ENCODE results near the gene ADGRG4. TPM values are rescaled to one million over a fixed set of nuclear protein-coding genes. Genes with fewer than 3 reads are reported as not detected.
"Not testable (repeated sequence)": the region's sequence is repeated elsewhere in the genome, so short reads cannot be mapped to it uniquely, and the experiment has no call there.

The ADGRG4 gene, protein sequence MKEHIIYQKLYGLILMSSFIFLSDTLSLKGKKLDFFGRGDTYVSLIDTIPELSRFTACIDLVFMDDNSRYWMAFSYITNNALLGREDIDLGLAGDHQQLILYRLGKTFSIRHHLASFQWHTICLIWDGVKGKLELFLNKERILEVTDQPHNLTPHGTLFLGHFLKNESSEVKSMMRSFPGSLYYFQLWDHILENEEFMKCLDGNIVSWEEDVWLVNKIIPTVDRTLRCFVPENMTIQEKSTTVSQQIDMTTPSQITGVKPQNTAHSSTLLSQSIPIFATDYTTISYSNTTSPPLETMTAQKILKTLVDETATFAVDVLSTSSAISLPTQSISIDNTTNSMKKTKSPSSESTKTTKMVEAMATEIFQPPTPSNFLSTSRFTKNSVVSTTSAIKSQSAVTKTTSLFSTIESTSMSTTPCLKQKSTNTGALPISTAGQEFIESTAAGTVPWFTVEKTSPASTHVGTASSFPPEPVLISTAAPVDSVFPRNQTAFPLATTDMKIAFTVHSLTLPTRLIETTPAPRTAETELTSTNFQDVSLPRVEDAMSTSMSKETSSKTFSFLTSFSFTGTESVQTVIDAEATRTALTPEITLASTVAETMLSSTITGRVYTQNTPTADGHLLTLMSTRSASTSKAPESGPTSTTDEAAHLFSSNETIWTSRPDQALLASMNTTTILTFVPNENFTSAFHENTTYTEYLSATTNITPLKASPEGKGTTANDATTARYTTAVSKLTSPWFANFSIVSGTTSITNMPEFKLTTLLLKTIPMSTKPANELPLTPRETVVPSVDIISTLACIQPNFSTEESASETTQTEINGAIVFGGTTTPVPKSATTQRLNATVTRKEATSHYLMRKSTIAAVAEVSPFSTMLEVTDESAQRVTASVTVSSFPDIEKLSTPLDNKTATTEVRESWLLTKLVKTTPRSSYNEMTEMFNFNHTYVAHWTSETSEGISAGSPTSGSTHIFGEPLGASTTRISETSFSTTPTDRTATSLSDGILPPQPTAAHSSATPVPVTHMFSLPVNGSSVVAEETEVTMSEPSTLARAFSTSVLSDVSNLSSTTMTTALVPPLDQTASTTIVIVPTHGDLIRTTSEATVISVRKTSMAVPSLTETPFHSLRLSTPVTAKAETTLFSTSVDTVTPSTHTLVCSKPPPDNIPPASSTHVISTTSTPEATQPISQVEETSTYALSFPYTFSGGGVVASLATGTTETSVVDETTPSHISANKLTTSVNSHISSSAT (N-terminal part only)
- under 1 TPM in 1 of 4 donors, not detected in 3; under 0.01 TPM for total RNA-seq

GRCh38 chrX:136300721-136301120, at the start of gene ADGRG4:
TSS of gene ADGRG4 (plus strand) at chrX:136300963. CDS start at chrX:136308778, 7,815 bp downstream.
- H3K27ac ChIP-seq; DNase-seq; H3K4me3 ChIP-seq (replicated peaks in 1 of 3); H3K9me3 ChIP-seq; H3K4me1 ChIP-seq; H3K27me3 ChIP-seq; intact Hi-C loops (cut with DNase I); H3K36me3 ChIP-seq: not testable (repeated sequence)
- WGBS, 2 donors: 95 to 100% methylated on average over 4 of the region's 4 CpGs

DNA sequence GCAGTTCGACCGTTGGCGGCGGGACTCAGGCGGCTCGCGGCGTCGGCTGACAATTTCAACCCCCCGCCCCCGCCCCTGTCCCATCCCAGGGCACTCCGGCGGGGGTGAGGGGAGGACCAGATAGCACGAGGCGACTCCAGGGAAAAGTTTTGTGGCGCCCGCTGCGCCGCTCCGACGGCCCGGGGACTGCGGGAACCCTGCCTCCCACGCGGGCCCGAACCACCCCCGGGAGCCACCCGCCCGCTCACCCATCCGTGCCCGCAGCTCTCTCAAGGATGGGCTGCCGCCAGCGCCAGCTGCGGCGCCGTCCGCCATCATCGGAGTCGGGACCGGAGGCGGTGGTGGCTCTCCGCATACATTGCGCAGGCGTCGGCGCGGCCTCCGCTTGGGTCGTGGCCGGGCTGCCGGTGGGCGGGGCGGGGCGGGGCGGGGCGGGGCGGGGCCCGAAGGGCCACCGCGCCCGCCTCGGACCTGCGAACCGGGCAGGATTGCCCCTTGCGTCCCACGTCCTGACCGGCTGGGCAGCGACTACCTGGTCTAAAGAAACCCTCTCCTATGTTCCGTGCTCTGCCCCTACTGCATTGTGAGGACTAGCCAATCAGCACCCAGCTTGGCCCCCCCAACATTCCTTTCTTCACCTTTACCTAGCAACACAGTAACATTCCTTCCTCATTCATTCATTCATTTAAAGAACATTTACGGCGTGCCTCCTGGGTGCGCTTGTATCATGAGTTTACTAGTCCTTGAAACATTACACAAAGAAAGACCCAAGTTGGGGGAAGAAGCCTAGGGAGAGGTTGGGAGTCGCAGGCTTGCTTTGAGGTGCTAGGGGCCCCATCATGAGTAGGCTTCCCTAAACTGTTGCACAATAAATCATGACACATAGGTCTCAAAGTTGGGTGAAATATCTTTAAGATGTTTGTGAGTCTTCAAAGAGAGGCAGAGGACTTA, 49.4 kb upstream of the ADGRG4 start, which contains the start of gene MAP7D3:
MAP7D3 (minus strand) TSS at position 360 of the 951 bp plus-strand sequence; CDS start at position 318, 42 bp downstream.
- 8 to 19% methylated on average over 5 to 7 of the region's 73 CpGs for WGBS, 2 donors
- DNase-seq: peak; percentile 63 to 65
- H3K4me3 ChIP-seq (replicated peaks in 1 of 3): peak within 1 kb of the TSS in 2 of 3 donors; percentile 42 to 48
- TF ChIP-seq, protein P1, sequence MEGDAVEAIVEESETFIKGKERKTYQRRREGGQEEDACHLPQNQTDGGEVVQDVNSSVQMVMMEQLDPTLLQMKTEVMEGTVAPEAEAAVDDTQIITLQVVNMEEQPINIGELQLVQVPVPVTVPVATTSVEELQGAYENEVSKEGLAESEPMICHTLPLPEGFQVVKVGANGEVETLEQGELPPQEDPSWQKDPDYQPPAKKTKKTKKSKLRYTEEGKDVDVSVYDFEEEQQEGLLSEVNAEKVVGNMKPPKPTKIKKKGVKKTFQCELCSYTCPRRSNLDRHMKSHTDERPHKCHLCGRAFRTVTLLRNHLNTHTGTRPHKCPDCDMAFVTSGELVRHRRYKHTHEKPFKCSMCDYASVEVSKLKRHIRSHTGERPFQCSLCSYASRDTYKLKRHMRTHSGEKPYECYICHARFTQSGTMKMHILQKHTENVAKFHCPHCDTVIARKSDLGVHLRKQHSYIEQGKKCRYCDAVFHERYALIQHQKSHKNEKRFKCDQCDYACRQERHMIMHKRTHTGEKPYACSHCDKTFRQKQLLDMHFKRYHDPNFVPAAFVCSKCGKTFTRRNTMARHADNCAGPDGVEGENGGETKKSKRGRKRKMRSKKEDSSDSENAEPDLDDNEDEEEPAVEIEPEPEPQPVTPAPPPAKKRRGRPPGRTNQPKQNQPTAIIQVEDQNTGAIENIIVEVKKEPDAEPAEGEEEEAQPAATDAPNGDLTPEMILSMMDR (IDR thresholded peaks at IDR 0.05): no peak
- peak in 1 of 2 donors; percentile 63 for TF ChIP-seq POLR2A (IDR thresholded peaks at IDR 0.05)
- H3K4me1 ChIP-seq: peaks cover 0 to 3% of the 10 kb centered on the region in 2 donors
- H3K36me3 ChIP-seq: no peaks in the 10 kb centered on the region
- no peaks in the 10 kb centered on the region for H3K27me3 ChIP-seq
- no peaks in the 10 kb centered on the region for H3K9me3 ChIP-seq
- intact Hi-C loops (cut with DNase I): no loop called here
- peak within 1 kb of the TSS; percentile 47 to 81 (median 61) for H3K27ac ChIP-seq

DNA sequence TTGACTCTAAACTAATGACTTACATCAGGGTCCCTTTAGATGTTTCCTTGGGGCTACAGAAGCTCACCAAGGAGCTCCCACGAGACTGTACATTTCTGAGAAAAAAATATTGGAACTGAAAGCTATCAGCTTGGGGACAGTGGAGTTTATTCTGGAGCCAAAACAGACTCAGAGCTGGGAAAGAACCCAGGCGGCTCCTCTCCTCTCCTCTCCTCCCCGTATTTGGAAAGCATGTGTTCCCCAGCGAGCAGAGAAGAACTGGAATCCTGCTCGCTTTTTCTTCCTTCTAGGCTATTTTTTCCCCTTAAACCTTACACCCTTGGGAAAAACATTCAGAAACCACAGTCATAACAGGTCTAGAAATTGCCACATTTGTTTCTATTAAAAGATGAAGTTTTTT, 45.2 kb upstream of the ADGRG4 start:
- TF ChIP-seq, protein P1 (IDR thresholded peaks at IDR 0.05): no peak
- no peak for TF ChIP-seq POLR2A (IDR thresholded peaks at IDR 0.05)
- Histone ChIP-seq H3K4me1 (peaks cover 0 to 13% of the 10 kb centered on the region in 2 donors), H3K36me3 (no peaks in the 10 kb centered on the region), H3K27ac (peak overlapping the region in 1 of 3 donors; percentile 21), H3K9me3 (no peaks in the 10 kb centered on the region), H3K4me3 (replicated peaks in 1 of 3) (no peak overlapping the region), H3K27me3 (no peaks in the 10 kb centered on the region)
- intact Hi-C loops (cut with DNase I): no loop called here
- WGBS, 2 donors: 57 to 75% methylated on average over 5 of the region's 5 CpGs
- DNase-seq: no peak

- no peak for DNase-seq
- no peaks in the 10 kb centered on the region for H3K9me3 ChIP-seq
- peaks cover 0 to 14% of the 10 kb centered on the region in 2 donors for H3K4me1 ChIP-seq
- H3K36me3 ChIP-seq: no peaks in the 10 kb centered on the region
- no peaks in the 10 kb centered on the region for H3K27me3 ChIP-seq
- no peak overlapping the region for H3K4me3 ChIP-seq (replicated peaks in 1 of 3)
- TF ChIP-seq POLR2A (IDR thresholded peaks at IDR 0.05): no peak
- TF ChIP-seq, protein P1 (IDR thresholded peaks at IDR 0.05): no peak
- WGBS, 2 donors: 44 to 56% methylated on average over 7 of the region's 7 CpGs
- H3K27ac ChIP-seq: peak overlapping the region in 1 of 3 donors; percentile 21
- intact Hi-C loops (cut with DNase I): no loop called here
These were observed 44.7 kb upstream of the ADGRG4 start for GRCh38 chrX:136256026-136256425.
